Ovary (tissue), 3 donors: ENCODE measurements around the gene NOL11.

Experiments used
- CTCF ChIP-seq, 3 donors: fragments of 450-650 bp in 2 of 3; fragments of 200-600 bp in 1 of 3; IDR thresholded peaks; one replicate each; pipeline versions ENCODE4 v1.5.1 to v1.8.0; 2016 to 2022; ENCODE audit warnings: antibody characterized with exemption in 3 of 3, mild to moderate bottlenecking in 1 of 3
- POLR2A ChIP-seq: fragments of 450-650 bp; IDR thresholded peaks from one replicate; pipeline ENCODE4 v1.6.1; 2017; ENCODE audit warnings: antibody characterized with exemption, mild to moderate bottlenecking, moderate library complexity
- donor health status: DM: no; HTN: no; CAD: no.

- TF ChIP-seq CTCF (IDR thresholded peaks at IDR 0.05): no peak
- TF ChIP-seq POLR2A: no peak
Measured at GRCh38 chr17:67751101-67752074, 33.7 kb downstream of the NOL11 start.
